Measurements from ENCODE around the gene GRWD1. TPM values are rescaled to one million over a fixed set of nuclear protein-coding genes. Genes with fewer than 3 reads are reported as not detected.

The GRWD1 gene
- total and polyA plus RNA-seq, 2 of the 13 experiments (the other 11 are each of a cell fraction or from before 2014, with no cell fraction given) = 10.8 to 46.6 TPM

GRCh38 chr19:48405850-48406249 is 39.9 kb upstream of the GRWD1 start:
- intact Hi-C loops (cut with micrococcal nuclease; ENCODE audit: unreplicated experiment) (no loop called here), in situ Hi-C loops (cut with HindIII; ENCODE audit: extremely low pct_ligation_motif_present, low pct_unique_long_range_greater_than_20kb) (no loop called here)
- Histone ChIP-seq H3K36me3 (replicated peaks in 1 of 2; ENCODE audit: control insufficient read depth in 1 of 2, insufficient read depth in 2 of 2, low read length in 2 of 2) (no peaks in the 10 kb centered on the region), H3K27ac (ENCODE audit: extremely low read length, insufficient read depth, low read length) (no peak overlapping the region), H2AFZ (ENCODE audit: low read length) (no peak overlapping the region), H3K9me3 (ENCODE audit: low read length) (no peaks in the 10 kb centered on the region), H3K4me1 (ENCODE audit: insufficient read depth, low read length) (no peaks in the 10 kb centered on the region), H3K27me3 (ENCODE audit: control insufficient read depth in 1 of 2, insufficient read depth in 2 of 2, low read length in 2 of 2) (no peaks in the 10 kb centered on the region; a peak in 1 of 5 replicates), H3K9ac (ENCODE audit: insufficient read depth, low read depth, low read length) (no peak overlapping the region), H3K4me3 (replicated peaks in 1 of 3; ENCODE audit: insufficient read depth in 1 of 3, low read depth in 2 of 3, low read length in 3 of 3) (no peak overlapping the region), H3K79me2 (ENCODE audit: insufficient read depth, low read length) (no peaks in the 10 kb centered on the region), H3K4me2 (ENCODE audit: low read depth, low read length) (no peak overlapping the region), H4K20me1 (ENCODE audit: insufficient read depth, low read length) (no peaks in the 10 kb centered on the region)
- TF ChIP-seq ZNF674 (CRISPR knock-in tag; IDR thresholded peaks at IDR 0.05; ENCODE audit: low read depth) = no peak
- no peak for FAIRE-seq
- ChIA-PET CTCF (ENCODE audit: low intra/inter-chr PET ratio, low total read pairs) (no interaction called here), POLR2A (no interaction called here)
- no peak for ATAC-seq
- no TSS peak for BruUV-seq (replicated peaks)
- 50% methylated on average over 13 of the region's 13 CpGs for WGBS (ENCODE audit: low lambda C conversion rate)
- DNase-seq (ENCODE audit: low spot score) = no peak

- peak overlapping the region; percentile 42 for H2AFZ ChIP-seq (ENCODE audit: low read length)
- no peaks in the 10 kb centered on the region for H4K20me1 ChIP-seq (ENCODE audit: insufficient read depth, low read length)
- H3K9me3 ChIP-seq (ENCODE audit: low read length) = no peaks in the 10 kb centered on the region
- H3K4me2 ChIP-seq (ENCODE audit: low read depth, low read length) = peak overlapping the region; percentile 66
- peak overlapping the region in 2 of 3 experiments; percentile 34 to 52; a peak in 4 of 6 replicates for H3K4me3 ChIP-seq (replicated peaks in 1 of 3; ENCODE audit: insufficient read depth in 1 of 3, low read depth in 2 of 3, low read length in 3 of 3)
- no peaks in the 10 kb centered on the region for H3K36me3 ChIP-seq (replicated peaks in 1 of 2; ENCODE audit: control insufficient read depth in 1 of 2, insufficient read depth in 2 of 2, low read length in 2 of 2)
- FAIRE-seq (no peak), ATAC-seq (no peak), DNase-seq (ENCODE audit: low spot score) (no peak)
- no peak overlapping the region for H3K9ac ChIP-seq (ENCODE audit: insufficient read depth, low read depth, low read length)
- 19% methylated on average over 4 of the region's 24 CpGs for WGBS (ENCODE audit: low lambda C conversion rate)
- TF ChIP-seq ZBTB33 (CRISPR knock-in tag; IDR thresholded peaks at IDR 0.05) (peak; percentile 85), ZBTB38 (CRISPR knock-in tag; IDR thresholded peaks at IDR 0.05) (peak; percentile 26; the same call in 1 of the 2 replicates), DRAP1 (CRISPR knock-in tag; IDR thresholded peaks at IDR 0.05) (no peak), TFDP2 (CRISPR knock-in tag; IDR thresholded peaks at IDR 0.05) (no peak), ATAD3A (CRISPR knock-in tag; IDR thresholded peaks at IDR 0.05) (no peak)
- H3K27me3 ChIP-seq (ENCODE audit: control insufficient read depth in 1 of 2, insufficient read depth in 2 of 2, low read length in 2 of 2) = no peaks in the 10 kb centered on the region; a peak in 1 of 5 replicates
- intact Hi-C loops (cut with micrococcal nuclease; ENCODE audit: unreplicated experiment) (no loop called here), in situ Hi-C loops (cut with HindIII; ENCODE audit: extremely low pct_ligation_motif_present, low pct_unique_long_range_greater_than_20kb) (no loop called here)
- ChIA-PET POLR2A (interaction anchor here (0.9 to 1.2 kb wide), 3 partner anchors 11 to 60 kb away, joined by 3 to 4 read pairs (median 3); no protein-coding TSS in a partner anchor), CTCF (ENCODE audit: low intra/inter-chr PET ratio, low total read pairs) (no interaction called here)
- H3K27ac ChIP-seq (ENCODE audit: extremely low read length, insufficient read depth, low read length) = no peak overlapping the region
- no peaks in the 10 kb centered on the region for H3K79me2 ChIP-seq (ENCODE audit: insufficient read depth, low read length)
- BruUV-seq (replicated peaks) = no TSS peak
- H3K4me1 ChIP-seq (ENCODE audit: insufficient read depth, low read length) = peaks cover 39% of the 10 kb centered on the region
Observed at GRCh38 chr19:48413879-48414587, 31.8 kb upstream of the GRWD1 start.

All from HepG2 (cell line).